Urinary bladder (tissue), 4 donors: Measurements from ENCODE around the gene COPA. TPM values are rescaled to one million over a fixed set of nuclear protein-coding genes. Genes with fewer than 3 reads are reported as not detected.

Experiments used
- DNase-seq: peaks from one replicate; pipeline ENCODE4 v3.0.0-alpha.2; 2015; ENCODE audit errors: extremely low spot score
- H3K27ac ChIP-seq: one replicate; pipeline ENCODE4 v1.5.1; 2013; ENCODE audit warnings: low read depth, mild to moderate bottlenecking, moderate library complexity
- H3K36me3 ChIP-seq: one replicate; pipeline ENCODE4 v1.6.1; 2013; ENCODE audit warnings: mild to moderate bottlenecking, moderate library complexity; ENCODE audit not compliant: insufficient read depth
- H3K4me1 ChIP-seq: one replicate; pipeline ENCODE4 v1.6.1; 2013; ENCODE audit warnings: mild to moderate bottlenecking, moderate library complexity; ENCODE audit not compliant: insufficient read depth
- H3K4me3 ChIP-seq: one replicate; pipeline ENCODE4 v1.5.1; 2013; ENCODE audit warnings: low read depth, low read length
- WGBS: extraction: QIAGEN DNeasy Blood & Tissue Kit; methylation state at CpG from one replicate; pipeline ENCODE4 v1.1.7; 2013; 5-methylcytosine and 5-hydroxymethylcytosine counted together
- polyA plus RNA-seq: library from polyadenylated mRNA; stranded (reverse); fragments of 200-250 nt; gene quantifications from one replicate; pipeline ENCODE4 v1.2.3, GENCODE V29; 2013
- total RNA-seq: library from RNA; depleted of rRNA; stranded (reverse); fragments of >200 nt; gene quantifications from one replicate; pipeline ENCODE4 v1.2.3, GENCODE V29; 2014
- donor health status: healthy with polysubstance abuse.
- donor health status: healthy.

The COPA gene
- total and polyA plus RNA-seq, 2 donors, result 69.5 to 209 TPM

GRCh38 chr1:160261556-160261892 is 81.5 kb downstream of the COPA start:
- Histone ChIP-seq H3K4me3 (peak overlapping the region; percentile 71), H3K4me1 (no peaks in the 10 kb centered on the region), H3K27ac (peak overlapping the region; percentile 93), H3K36me3 (no peaks in the 10 kb centered on the region)
- DNase-seq, result peak; percentile 47
- WGBS, result 0% methylated on average over 8 of the region's 8 CpGs

GRCh38 chr1:160260406-160261382 is 82.4 kb downstream of the COPA start:
- 20% methylated on average over 6 of the region's 6 CpGs for WGBS
- no peak overlapping the region for H3K27ac ChIP-seq
- no peaks in the 10 kb centered on the region for H3K4me1 ChIP-seq
- peak; percentile 36 for DNase-seq
- no peaks in the 10 kb centered on the region for H3K36me3 ChIP-seq
- peak overlapping the region; percentile 71 for H3K4me3 ChIP-seq

- Histone ChIP-seq H3K27ac (no peak overlapping the region), H3K36me3 (no peaks in the 10 kb centered on the region), H3K4me1 (no peaks in the 10 kb centered on the region), H3K4me3 (no peak overlapping the region)
- 93% methylated on average over 7 of the region's 7 CpGs for WGBS
- no peak for DNase-seq
Measured at GRCh38 chr1:160258177-160258798, 84.8 kb downstream of the COPA start.

GRCh38 chr1:160257411-160258015 is 85.5 kb downstream of the COPA start:
- Histone ChIP-seq H3K4me1 (no peaks in the 10 kb centered on the region), H3K4me3 (no peak overlapping the region), H3K36me3 (no peaks in the 10 kb centered on the region), H3K27ac (no peak overlapping the region)
- no peak for DNase-seq
- WGBS, result 93% methylated on average over 6 of the region's 6 CpGs

GRCh38 chr1:160256396-160257046 is 86.5 kb downstream of the COPA start:
- no peak overlapping the region for H3K27ac ChIP-seq
- 30% methylated on average over 3 of the region's 3 CpGs for WGBS
- no peaks in the 10 kb centered on the region for H3K36me3 ChIP-seq
- no peak overlapping the region for H3K4me3 ChIP-seq
- DNase-seq, result no peak
- no peaks in the 10 kb centered on the region for H3K4me1 ChIP-seq

GRCh38 chr1:160255781-160256300 is 87.2 kb downstream of the COPA start:
- no peak overlapping the region for H3K4me3 ChIP-seq
- no peak for DNase-seq
- H3K36me3 ChIP-seq, result no peaks in the 10 kb centered on the region
- H3K4me1 ChIP-seq, result no peaks in the 10 kb centered on the region
- 83% methylated on average over 4 of the region's 4 CpGs for WGBS
- no peak overlapping the region for H3K27ac ChIP-seq

GRCh38 chr1:160251687-160252526 is 91.1 kb downstream of the COPA start:
- 66% methylated on average over 5 of the region's 5 CpGs for WGBS
- Histone ChIP-seq H3K4me1 (no peaks in the 10 kb centered on the region), H3K4me3 (no peak overlapping the region), H3K36me3 (no peaks in the 10 kb centered on the region), H3K27ac (no peak overlapping the region)
- peak; percentile 35 for DNase-seq

GRCh38 chr1:160251011-160251410 is 92.0 kb downstream of the COPA start:
- DNase-seq, result no peak
- Histone ChIP-seq H3K27ac (no peak overlapping the region), H3K4me1 (no peaks in the 10 kb centered on the region), H3K36me3 (no peaks in the 10 kb centered on the region), H3K4me3 (no peak overlapping the region)

- no peaks in the 10 kb centered on the region for H3K4me1 ChIP-seq
- no peak overlapping the region for H3K27ac ChIP-seq
- H3K4me3 ChIP-seq, result no peak overlapping the region
- DNase-seq, result no peak
- peaks cover 3% of the 10 kb centered on the region for H3K36me3 ChIP-seq
- 94% methylated on average over 1 of the region's 1 CpG for WGBS
Measured at GRCh38 chr1:160247053-160247452, 96.0 kb downstream of the COPA start.

GRCh38 chr1:160245434-160245833 is 97.6 kb downstream of the COPA start:
- Histone ChIP-seq H3K27ac (no peak overlapping the region), H3K4me1 (no peaks in the 10 kb centered on the region)
- 100% methylated on average over 1 of the region's 1 CpG for WGBS

GRCh38 chr1:160244209-160244608 is 98.8 kb downstream of the COPA start:
- Histone ChIP-seq H3K36me3 (peaks cover 11% of the 10 kb centered on the region), H3K4me3 (no peak overlapping the region), H3K4me1 (no peaks in the 10 kb centered on the region), H3K27ac (no peak overlapping the region)
- WGBS, result 84% methylated on average over 1 of the region's 1 CpG
- DNase-seq, result no peak

More at GRCh38 chr1:160245434-160245833, 97.6 kb downstream of the COPA start:
- no peak overlapping the region for H3K4me3 ChIP-seq
- no peak for DNase-seq
- peaks cover 3% of the 10 kb centered on the region for H3K36me3 ChIP-seq

GRCh38 chr1:160243767-160244166 is 99.3 kb downstream of the COPA start:
- peaks cover 11% of the 10 kb centered on the region for H3K36me3 ChIP-seq

More at GRCh38 chr1:160243767-160244166, 99.3 kb downstream of the COPA start:
- no peak overlapping the region for H3K4me3 ChIP-seq
- no peak for DNase-seq
- no peak overlapping the region for H3K27ac ChIP-seq
- H3K4me1 ChIP-seq, result no peaks in the 10 kb centered on the region
